ENCODE data around the gene NTRK1. TPM values are rescaled to one million over a fixed set of nuclear protein-coding genes. Genes with fewer than 3 reads are reported as not detected.

The NTRK1 gene
- total RNA-seq, 1 experiment from 2014 or later: not detected

DNA sequence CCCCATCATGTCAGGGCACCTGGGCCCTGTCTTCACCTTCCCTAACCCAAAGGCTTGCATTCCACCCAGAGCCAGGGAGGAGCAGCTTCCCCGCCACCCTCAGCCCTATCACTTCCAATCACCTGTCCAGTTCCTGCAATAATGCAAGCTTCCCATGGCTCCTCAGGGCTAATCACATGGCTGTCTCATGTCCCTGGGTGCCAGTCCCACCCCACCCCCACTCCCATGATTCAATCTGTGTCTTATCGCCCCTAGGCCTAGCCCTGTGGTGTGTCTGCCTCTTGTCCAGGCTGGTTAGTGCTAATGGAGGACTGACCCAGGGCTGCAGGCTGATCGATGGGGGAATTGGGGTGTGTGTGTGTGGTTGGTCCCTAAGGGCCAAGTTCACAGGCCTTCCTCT is 21.9 kb downstream of the NTRK1 start:
- DNase-seq: no peak
- Histone ChIP-seq H2AFZ (ENCODE audit: low read length) (no peak overlapping the region), H3K27ac (ENCODE audit: low read length) (no peak overlapping the region), H3K4me1 (ENCODE audit: low read length) (no peaks in the 10 kb centered on the region), H3K4me3 (ENCODE audit: low read length) (no peak overlapping the region), H3K79me2 (ENCODE audit: low read length) (no peaks in the 10 kb centered on the region), H4K20me1 (ENCODE audit: insufficient read depth, low read depth, low read length) (no peaks in the 10 kb centered on the region), H3K9me2 (replicated peaks; ENCODE audit: insufficient read depth, low read length) (no peaks in the 10 kb centered on the region), H3K27me3 (ENCODE audit: low read length) (no peaks in the 10 kb centered on the region), H3K36me3 (ENCODE audit: insufficient read depth, low read length) (no peaks in the 10 kb centered on the region), H3K4me2 (ENCODE audit: low read depth, low read length, poor library complexity, severe bottlenecking) (no peak overlapping the region), H3K9me3 (ENCODE audit: low read length) (no peaks in the 10 kb centered on the region), H3K9ac (ENCODE audit: low read length) (no peak overlapping the region)

DNA sequence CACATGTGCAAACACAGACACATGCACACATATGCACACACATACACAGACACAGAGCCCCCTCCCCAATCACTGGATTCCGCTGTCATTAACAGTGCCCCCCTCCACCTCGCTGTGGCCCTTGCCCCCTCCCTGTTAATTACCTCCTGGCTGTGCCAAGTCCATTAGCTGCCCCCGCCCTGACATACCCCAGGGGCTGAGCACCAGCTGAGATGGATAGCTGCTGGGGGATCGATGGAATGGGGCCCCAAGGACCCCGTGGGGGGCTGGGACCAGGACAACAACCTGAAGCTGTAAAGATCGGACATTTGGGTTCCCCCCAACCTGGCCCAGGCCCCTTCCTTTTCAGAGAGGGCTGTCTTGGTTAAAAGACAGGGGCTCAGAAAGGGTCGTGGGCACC is 23.3 kb downstream of the NTRK1 start:
- no peak overlapping the region for H3K9ac ChIP-seq (ENCODE audit: low read length)
- no peak overlapping the region for H2AFZ ChIP-seq (ENCODE audit: low read length)
- DNase-seq: no peak
- no peaks in the 10 kb centered on the region for H3K36me3 ChIP-seq (ENCODE audit: insufficient read depth, low read length)
- H3K4me2 ChIP-seq (ENCODE audit: low read depth, low read length, poor library complexity, severe bottlenecking): no peak overlapping the region
- no peak overlapping the region for H3K4me3 ChIP-seq (ENCODE audit: low read length)
- H3K79me2 ChIP-seq (ENCODE audit: low read length): no peaks in the 10 kb centered on the region
- no peaks in the 10 kb centered on the region for H4K20me1 ChIP-seq (ENCODE audit: insufficient read depth, low read depth, low read length)
- H3K9me2 ChIP-seq (replicated peaks; ENCODE audit: insufficient read depth, low read length): no peaks in the 10 kb centered on the region
- H3K9me3 ChIP-seq (ENCODE audit: low read length): no peaks in the 10 kb centered on the region
- H3K27me3 ChIP-seq (ENCODE audit: low read length): no peaks in the 10 kb centered on the region
- H3K4me1 ChIP-seq (ENCODE audit: low read length): no peaks in the 10 kb centered on the region
- no peak overlapping the region for H3K27ac ChIP-seq (ENCODE audit: low read length)

DNA sequence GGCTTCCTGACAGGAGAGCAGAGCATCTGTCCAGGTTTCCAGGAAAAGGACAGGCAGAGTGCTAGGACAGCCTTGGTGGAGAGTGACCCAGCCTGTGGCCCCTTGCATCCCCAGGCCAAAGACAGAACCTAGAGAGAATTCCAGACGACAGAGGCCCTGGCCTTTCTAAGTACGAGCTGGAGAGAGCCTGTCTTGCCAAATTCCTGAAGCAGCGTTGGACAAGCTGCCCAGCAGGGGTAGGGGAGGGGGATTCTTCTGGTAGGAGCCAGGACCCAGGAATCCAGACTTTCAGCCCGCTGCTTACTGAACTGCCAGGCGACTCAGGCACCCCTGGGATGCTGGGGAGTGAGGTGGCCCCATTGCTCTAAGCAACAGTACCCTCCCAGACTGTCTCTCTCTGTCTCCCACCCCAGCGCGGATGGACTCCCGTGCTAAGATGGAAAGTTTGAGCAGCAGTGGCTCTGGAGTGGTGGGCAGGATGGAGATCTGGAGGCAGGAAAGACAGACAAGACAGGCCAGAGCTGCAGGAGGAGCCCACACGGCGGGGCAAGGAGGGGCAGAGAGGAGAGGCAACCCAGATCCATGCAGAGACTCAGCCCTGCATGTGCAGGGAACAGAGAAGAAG is 24.0 kb downstream of the NTRK1 start:
- Histone ChIP-seq H3K4me1 (ENCODE audit: low read length) (peaks cover 2% of the 10 kb centered on the region), H3K27me3 (ENCODE audit: low read length) (no peaks in the 10 kb centered on the region), H3K9ac (ENCODE audit: low read length) (no peak overlapping the region)

DNA sequence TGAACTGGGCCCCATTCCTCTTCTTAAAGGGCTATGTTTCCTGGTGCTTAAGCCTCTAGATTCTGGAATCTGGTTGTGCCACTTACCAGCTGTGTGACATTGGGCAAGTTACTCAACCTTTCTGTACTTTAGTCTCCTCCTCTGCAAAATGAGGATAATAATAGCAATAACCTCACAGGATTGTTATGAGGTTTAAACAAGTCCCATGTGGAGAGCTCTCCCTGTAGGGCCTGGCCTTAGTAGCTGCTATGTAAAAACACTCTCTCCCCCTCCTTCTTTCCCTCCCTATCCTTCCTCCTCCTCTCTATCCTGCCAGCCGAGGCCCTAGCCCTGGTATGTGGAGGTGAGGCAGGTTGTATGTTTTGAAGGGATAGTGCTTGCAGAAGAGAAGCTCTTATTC is 24.6 kb downstream of the NTRK1 start:
- no peaks in the 10 kb centered on the region for H3K79me2 ChIP-seq (ENCODE audit: low read length)
- peaks cover 4% of the 10 kb centered on the region for H3K4me1 ChIP-seq (ENCODE audit: low read length)
- H4K20me1 ChIP-seq (ENCODE audit: insufficient read depth, low read depth, low read length): no peaks in the 10 kb centered on the region
- no peak overlapping the region for H3K27ac ChIP-seq (ENCODE audit: low read length)
- H3K4me3 ChIP-seq (ENCODE audit: low read length): no peak overlapping the region
- no peak overlapping the region for H3K9ac ChIP-seq (ENCODE audit: low read length)
- no peak for DNase-seq
- H2AFZ ChIP-seq (ENCODE audit: low read length): no peak overlapping the region
- no peaks in the 10 kb centered on the region for H3K36me3 ChIP-seq (ENCODE audit: insufficient read depth, low read length)
- no peak overlapping the region for H3K4me2 ChIP-seq (ENCODE audit: low read depth, low read length, poor library complexity, severe bottlenecking)
- no peaks in the 10 kb centered on the region for H3K27me3 ChIP-seq (ENCODE audit: low read length)
- H3K9me3 ChIP-seq (ENCODE audit: low read length): no peaks in the 10 kb centered on the region
- H3K9me2 ChIP-seq (replicated peaks; ENCODE audit: insufficient read depth, low read length): no peaks in the 10 kb centered on the region

More for the DNA sequence above, 24.0 kb downstream of the NTRK1 start:
- H2AFZ ChIP-seq (ENCODE audit: low read length): no peak overlapping the region
- H3K9me3 ChIP-seq (ENCODE audit: low read length): no peaks in the 10 kb centered on the region
- no peak overlapping the region for H3K4me2 ChIP-seq (ENCODE audit: low read depth, low read length, poor library complexity, severe bottlenecking)
- H3K79me2 ChIP-seq (ENCODE audit: low read length): no peaks in the 10 kb centered on the region
- no peak for DNase-seq
- no peaks in the 10 kb centered on the region for H3K9me2 ChIP-seq (replicated peaks; ENCODE audit: insufficient read depth, low read length)
- no peak overlapping the region for H3K4me3 ChIP-seq (ENCODE audit: low read length)
- H4K20me1 ChIP-seq (ENCODE audit: insufficient read depth, low read depth, low read length): no peaks in the 10 kb centered on the region
- H3K36me3 ChIP-seq (ENCODE audit: insufficient read depth, low read length): no peaks in the 10 kb centered on the region
- no peak overlapping the region for H3K27ac ChIP-seq (ENCODE audit: low read length)

DNA sequence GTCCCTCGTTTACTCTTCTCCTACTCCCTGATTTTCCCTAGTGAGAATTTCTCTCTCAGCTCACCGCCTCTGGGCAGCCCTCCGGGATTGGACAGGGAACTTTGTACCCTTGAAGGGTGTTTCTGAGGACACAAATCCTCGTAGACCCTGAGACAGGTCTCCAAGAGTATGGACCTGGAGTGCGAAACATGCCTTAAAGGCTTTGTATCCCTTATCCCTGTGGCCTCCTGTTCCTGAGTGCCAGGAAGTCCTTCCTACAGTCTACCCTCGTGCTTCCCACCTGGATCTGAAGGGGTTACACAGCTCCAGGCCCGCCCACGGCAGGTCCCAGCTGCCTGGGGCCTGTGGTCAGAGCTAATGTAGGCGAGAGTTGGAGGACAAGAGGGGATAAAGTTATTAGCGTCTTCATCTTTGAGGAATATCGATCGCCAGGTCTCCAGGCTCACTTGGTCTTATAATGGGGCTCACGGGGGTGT is 25.3 kb downstream of the NTRK1 start:
- Histone ChIP-seq H3K4me2 (ENCODE audit: low read depth, low read length, poor library complexity, severe bottlenecking) (no peak overlapping the region), H4K20me1 (ENCODE audit: insufficient read depth, low read depth, low read length) (no peaks in the 10 kb centered on the region), H3K4me3 (ENCODE audit: low read length) (no peak overlapping the region), H2AFZ (ENCODE audit: low read length) (no peak overlapping the region), H3K9me3 (ENCODE audit: low read length) (no peaks in the 10 kb centered on the region), H3K4me1 (ENCODE audit: low read length) (peaks cover 4% of the 10 kb centered on the region), H3K9me2 (replicated peaks; ENCODE audit: insufficient read depth, low read length) (no peaks in the 10 kb centered on the region), H3K79me2 (ENCODE audit: low read length) (no peaks in the 10 kb centered on the region), H3K27ac (ENCODE audit: low read length) (no peak overlapping the region), H3K36me3 (ENCODE audit: insufficient read depth, low read length) (no peaks in the 10 kb centered on the region), H3K9ac (ENCODE audit: low read length) (no peak overlapping the region), H3K27me3 (ENCODE audit: low read length) (no peaks in the 10 kb centered on the region)
- no peak for DNase-seq

DNA sequence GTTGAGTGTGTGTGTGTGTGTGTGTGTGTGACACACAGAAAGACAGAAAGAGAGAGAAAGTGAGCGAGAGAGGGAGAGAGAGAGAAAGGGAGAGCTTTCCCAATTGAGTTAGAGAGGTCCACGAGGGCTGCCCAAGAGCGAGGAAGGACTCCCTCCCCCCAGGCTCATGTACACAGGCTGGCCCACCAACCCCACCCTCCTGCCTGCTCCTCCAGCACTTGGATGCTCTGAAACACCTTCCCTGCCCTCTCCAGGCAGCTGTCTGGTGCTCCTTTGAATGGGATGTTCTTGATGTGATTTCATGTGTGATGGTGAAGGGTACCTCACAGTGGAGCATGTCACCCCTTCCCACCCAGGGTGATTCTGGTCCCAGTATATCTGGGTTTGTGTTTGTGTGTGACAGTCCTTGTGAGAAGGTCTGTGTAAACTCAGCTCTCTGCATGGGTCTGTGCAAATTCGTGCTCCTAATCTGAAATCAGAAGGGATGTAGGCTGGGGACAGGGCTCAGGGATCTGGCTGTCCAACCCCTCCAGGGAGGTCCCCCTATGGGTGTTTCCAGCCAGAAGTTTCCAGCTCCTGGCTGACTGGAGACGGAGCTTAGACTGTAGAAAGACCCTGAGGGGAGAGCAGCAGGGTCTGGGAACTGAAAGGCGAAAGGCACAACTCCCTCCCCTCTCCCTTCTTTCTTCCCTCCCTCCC is 26.1 kb downstream of the NTRK1 start:
- Histone ChIP-seq H3K27me3 (ENCODE audit: low read length) (no peaks in the 10 kb centered on the region), H3K4me1 (ENCODE audit: low read length) (peaks cover 4% of the 10 kb centered on the region), H3K4me2 (ENCODE audit: low read depth, low read length, poor library complexity, severe bottlenecking) (no peak overlapping the region), H3K36me3 (ENCODE audit: insufficient read depth, low read length) (no peaks in the 10 kb centered on the region), H3K9ac (ENCODE audit: low read length) (no peak overlapping the region), H3K9me3 (ENCODE audit: low read length) (no peaks in the 10 kb centered on the region), H3K9me2 (replicated peaks; ENCODE audit: insufficient read depth, low read length) (no peaks in the 10 kb centered on the region), H3K4me3 (ENCODE audit: low read length) (no peak overlapping the region), H3K27ac (ENCODE audit: low read length) (no peak overlapping the region), H2AFZ (ENCODE audit: low read length) (no peak overlapping the region), H3K79me2 (ENCODE audit: low read length) (no peaks in the 10 kb centered on the region), H4K20me1 (ENCODE audit: insufficient read depth, low read depth, low read length) (no peaks in the 10 kb centered on the region)
- no peak for DNase-seq

DNA sequence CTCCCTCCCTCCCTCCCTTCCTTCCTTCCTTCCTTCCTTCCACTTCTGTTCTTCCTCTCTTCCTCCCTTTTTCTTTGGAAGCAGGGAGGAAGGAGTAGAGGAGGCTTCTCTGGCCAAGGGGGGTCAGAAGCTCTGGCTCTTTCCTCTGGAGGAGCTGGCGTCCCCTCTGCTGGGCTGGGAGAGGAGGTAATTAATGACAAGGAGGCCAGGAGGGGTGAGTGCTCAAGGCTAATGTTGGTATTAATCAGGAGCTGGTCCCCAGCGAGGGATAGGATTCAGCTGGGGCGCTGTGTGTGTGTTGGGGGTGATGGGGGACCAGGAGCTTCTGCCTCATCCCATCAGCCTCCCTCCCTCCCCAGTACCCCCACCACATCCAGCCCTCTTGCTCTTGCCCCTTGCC is 26.7 kb downstream of the NTRK1 start:
- no peak overlapping the region for H3K27ac ChIP-seq (ENCODE audit: low read length)
- no peak overlapping the region for H3K9ac ChIP-seq (ENCODE audit: low read length)
- no peaks in the 10 kb centered on the region for H3K9me3 ChIP-seq (ENCODE audit: low read length)
- no peak for DNase-seq
- H2AFZ ChIP-seq (ENCODE audit: low read length): no peak overlapping the region
- H3K9me2 ChIP-seq (replicated peaks; ENCODE audit: insufficient read depth, low read length): no peaks in the 10 kb centered on the region
- no peaks in the 10 kb centered on the region for H3K27me3 ChIP-seq (ENCODE audit: low read length)
- H4K20me1 ChIP-seq (ENCODE audit: insufficient read depth, low read depth, low read length): no peaks in the 10 kb centered on the region
- H3K79me2 ChIP-seq (ENCODE audit: low read length): no peaks in the 10 kb centered on the region
- peaks cover 4% of the 10 kb centered on the region for H3K4me1 ChIP-seq (ENCODE audit: low read length)
- no peaks in the 10 kb centered on the region for H3K36me3 ChIP-seq (ENCODE audit: insufficient read depth, low read length)
- H3K4me2 ChIP-seq (ENCODE audit: low read depth, low read length, poor library complexity, severe bottlenecking): no peak overlapping the region
- H3K4me3 ChIP-seq (ENCODE audit: low read length): no peak overlapping the region

DNA sequence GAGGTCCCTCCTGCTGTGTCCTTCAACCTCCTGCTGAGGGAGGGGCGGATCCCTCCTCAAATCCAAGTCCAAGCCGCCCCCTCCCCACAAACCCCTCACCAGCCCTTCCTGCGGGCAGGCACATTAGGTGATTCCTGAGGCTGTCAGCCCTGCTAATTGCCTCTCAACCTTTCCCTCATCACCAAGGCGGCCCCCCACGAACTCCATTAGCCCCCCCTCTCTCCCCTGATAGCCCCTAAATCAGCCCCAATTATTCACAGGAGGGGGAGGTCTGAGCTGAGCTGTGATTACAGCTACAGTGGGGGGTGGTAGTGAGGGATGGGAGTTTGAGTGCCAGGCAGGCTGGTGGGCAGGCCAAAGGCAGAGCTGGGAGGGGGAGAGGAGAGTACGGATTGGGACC is 27.1 kb downstream of the NTRK1 start:
- no peaks in the 10 kb centered on the region for H3K27me3 ChIP-seq (ENCODE audit: low read length)
- no peak overlapping the region for H3K27ac ChIP-seq (ENCODE audit: low read length)
- no peaks in the 10 kb centered on the region for H3K9me3 ChIP-seq (ENCODE audit: low read length)
- no peaks in the 10 kb centered on the region for H3K79me2 ChIP-seq (ENCODE audit: low read length)
- no peaks in the 10 kb centered on the region for H3K36me3 ChIP-seq (ENCODE audit: insufficient read depth, low read length)
- no peak overlapping the region for H3K4me3 ChIP-seq (ENCODE audit: low read length)
- H3K9me2 ChIP-seq (replicated peaks; ENCODE audit: insufficient read depth, low read length): no peaks in the 10 kb centered on the region
- no peak for DNase-seq
- H3K4me1 ChIP-seq (ENCODE audit: low read length): peaks cover 4% of the 10 kb centered on the region
- no peak overlapping the region for H3K4me2 ChIP-seq (ENCODE audit: low read depth, low read length, poor library complexity, severe bottlenecking)
- H4K20me1 ChIP-seq (ENCODE audit: insufficient read depth, low read depth, low read length): no peaks in the 10 kb centered on the region
- no peak overlapping the region for H3K9ac ChIP-seq (ENCODE audit: low read length)
- H2AFZ ChIP-seq (ENCODE audit: low read length): no peak overlapping the region
